ENCODE data around the gene CCR7.
"Not testable (repeated sequence)": the region's sequence is repeated elsewhere in the genome, so short reads cannot be mapped to it uniquely, and the experiment has no call there.

CCR7 gene

DNA sequence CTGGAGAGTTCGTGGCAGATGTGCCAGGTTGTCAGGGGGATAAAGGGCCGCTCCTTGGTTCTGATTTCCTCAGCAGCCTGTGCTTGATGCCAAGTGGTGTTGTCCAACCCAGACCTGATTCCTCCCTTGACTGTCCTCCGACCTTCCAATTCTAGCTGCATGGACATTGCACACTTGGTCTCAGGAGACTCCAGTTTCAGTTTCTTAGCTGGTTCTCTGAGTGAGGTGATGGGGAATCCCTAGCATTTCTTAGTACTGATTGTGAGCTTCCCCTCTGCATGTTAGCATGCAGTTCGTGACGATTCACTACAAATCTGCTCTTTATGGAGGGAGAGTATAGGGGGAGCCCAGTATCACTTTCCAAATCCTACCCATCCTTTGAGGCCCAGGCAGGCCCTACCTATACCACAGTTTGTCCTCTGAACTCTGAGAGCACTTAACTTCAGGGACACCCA is 12.4 kb upstream of the CCR7 start:
- Histone ChIP-seq H3K27ac (no peak overlapping the region), H3K4me3 (no peak overlapping the region)
- no peak for TF ChIP-seq CTCF (IDR thresholded peaks at IDR 0.05)
- DNase-seq (ENCODE audit: low spot score) = no peak

- Histone ChIP-seq H3K27ac (no peak overlapping the region), H3K4me3 (no peak overlapping the region)
- no peak for TF ChIP-seq CTCF (IDR thresholded peaks at IDR 0.05)
- no peak for DNase-seq (ENCODE audit: low spot score)
Measured at GRCh38 chr17:40576113-40576740, 11.0 kb upstream of the CCR7 start.

- no peak for TF ChIP-seq CTCF (IDR thresholded peaks at IDR 0.05)
- no peak overlapping the region for H3K27ac ChIP-seq
- H3K4me3 ChIP-seq = no peak overlapping the region
- no peak for DNase-seq (ENCODE audit: low spot score)
Measured at GRCh38 chr17:40574292-40574691, 9.0 kb upstream of the CCR7 start.

DNA sequence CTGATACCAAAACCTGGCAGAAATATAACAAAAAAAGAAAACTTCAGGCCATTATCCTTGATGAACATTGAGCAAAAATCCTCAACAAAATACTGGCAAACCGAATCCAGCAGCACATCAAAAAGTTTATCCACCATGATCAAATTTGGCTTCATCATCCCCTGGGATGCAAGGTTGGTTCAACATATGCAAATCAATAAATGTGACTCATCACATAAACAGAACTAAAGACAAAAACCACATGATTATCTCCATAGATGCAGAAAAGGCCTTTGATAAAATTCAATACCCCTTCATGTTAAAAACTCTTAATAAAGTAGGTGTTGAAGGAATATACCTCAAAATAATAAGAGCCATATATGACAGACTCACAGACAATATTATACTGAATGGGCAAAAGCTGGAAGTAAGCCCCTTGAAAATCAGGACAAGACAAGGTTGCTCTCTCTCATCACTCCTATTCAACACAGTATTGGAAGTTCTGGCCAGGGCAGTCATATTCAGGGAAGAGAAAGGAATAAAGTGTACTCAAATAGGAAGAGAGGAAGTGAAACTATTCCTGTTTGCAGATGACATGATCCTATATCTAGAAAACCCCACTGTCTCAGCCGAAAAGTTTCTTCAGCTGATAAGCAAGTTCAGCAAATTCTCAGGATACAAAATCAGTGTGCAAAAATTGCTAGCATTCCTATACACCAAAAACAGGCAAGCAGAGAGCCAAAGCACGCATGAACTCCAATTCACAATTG is 7.1 kb upstream of the CCR7 start:
- not testable (repeated sequence) for DNase-seq (ENCODE audit: low spot score); H3K4me3 ChIP-seq; H3K27ac ChIP-seq

GRCh38 chr17:40568074-40568836 is 3.0 kb upstream of the CCR7 start:
- H3K27ac ChIP-seq = no peak overlapping the region
- DNase-seq (ENCODE audit: low spot score) = peak; percentile 47
- H3K4me3 ChIP-seq = no peak overlapping the region
- TF ChIP-seq CTCF (IDR thresholded peaks at IDR 0.05) = no peak

- no peak for TF ChIP-seq CTCF (IDR thresholded peaks at IDR 0.05)
- no peak for DNase-seq (ENCODE audit: low spot score)
- H3K4me3 ChIP-seq = no peak overlapping the region
- no peak overlapping the region for H3K27ac ChIP-seq
Measured at GRCh38 chr17:40567377-40567776, 2.1 kb upstream of the CCR7 start.

GRCh38 chr17:40565769-40566409 is 617 bp upstream of the CCR7 start:
- TF ChIP-seq CTCF (IDR thresholded peaks at IDR 0.05) = no peak
- Histone ChIP-seq H3K4me3 (no peak overlapping the region), H3K27ac (no peak overlapping the region)
- no peak for DNase-seq (ENCODE audit: low spot score)
